CD1c-positive myeloid dendritic cell (primary cell): ENCODE data around the gene CUBN.
"Not testable (repeated sequence)": the region's sequence is repeated elsewhere in the genome, so short reads cannot be mapped to it uniquely, and the experiment has no call there.

Experiments used
- DNase-seq: peaks from one replicate; pipeline ENCODE4 v3.0.0-alpha.2; 2016; ENCODE audit errors: extremely low spot score

CUBN gene

DNA sequence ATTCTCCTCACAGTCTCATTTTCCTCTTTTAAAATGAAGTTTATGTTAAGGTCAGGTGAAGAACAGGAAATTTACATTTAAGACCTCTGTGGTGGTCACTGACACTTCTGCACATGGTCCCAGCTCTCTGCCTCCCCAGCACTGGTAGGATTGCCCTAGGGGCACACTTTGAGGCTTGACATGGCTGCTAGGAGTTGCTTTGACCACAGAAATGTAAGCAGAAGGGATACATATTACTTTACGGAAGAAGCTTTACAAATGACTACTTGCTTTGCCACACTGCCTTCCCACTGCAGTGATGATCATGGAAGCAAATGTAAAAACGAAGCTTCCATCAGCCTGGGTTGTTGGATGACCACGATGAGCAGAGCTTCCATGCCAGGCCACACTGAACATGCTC is 259.3 kb downstream of the CUBN start:
- no peak for DNase-seq

DNA sequence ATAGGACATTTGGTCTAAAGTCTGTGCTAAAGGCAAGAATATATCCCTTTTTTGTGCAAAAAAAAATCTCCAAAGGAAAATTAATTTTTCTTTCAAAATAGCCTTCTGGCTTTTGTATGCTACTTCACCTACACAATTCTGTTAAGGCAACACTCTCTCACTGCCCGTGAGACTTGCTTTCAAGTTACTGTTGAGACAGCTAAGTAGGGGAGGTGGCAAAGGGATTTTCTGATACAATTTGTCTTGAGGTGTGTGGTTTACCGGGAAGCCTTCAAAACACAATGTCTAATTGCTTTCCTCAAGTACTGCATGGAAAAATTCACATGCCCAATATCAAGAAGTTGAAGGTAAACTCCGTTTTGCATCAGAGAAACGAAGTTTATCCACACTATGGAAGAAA is 261.6 kb downstream of the CUBN start:
- DNase-seq, result no peak

DNA sequence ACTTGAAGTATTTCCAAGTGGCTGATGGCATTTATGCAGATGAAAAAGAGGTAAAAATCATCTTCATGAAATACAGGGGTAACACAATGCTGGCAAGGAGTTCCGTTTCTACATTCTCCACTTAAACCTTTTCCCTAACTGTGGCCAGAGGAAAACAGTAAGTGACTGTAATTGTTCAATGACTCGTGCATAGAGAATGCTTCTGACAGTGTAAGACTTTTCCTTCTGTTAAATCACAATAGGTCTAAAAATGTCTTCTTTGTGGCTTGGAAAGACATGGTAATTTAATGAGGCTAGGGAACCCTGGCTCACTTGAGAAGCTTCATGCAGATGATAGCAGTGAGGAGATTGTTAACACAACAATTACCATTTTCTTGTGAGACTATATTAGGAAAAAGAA is 262.1 kb downstream of the CUBN start:
- no peak for DNase-seq

DNA sequence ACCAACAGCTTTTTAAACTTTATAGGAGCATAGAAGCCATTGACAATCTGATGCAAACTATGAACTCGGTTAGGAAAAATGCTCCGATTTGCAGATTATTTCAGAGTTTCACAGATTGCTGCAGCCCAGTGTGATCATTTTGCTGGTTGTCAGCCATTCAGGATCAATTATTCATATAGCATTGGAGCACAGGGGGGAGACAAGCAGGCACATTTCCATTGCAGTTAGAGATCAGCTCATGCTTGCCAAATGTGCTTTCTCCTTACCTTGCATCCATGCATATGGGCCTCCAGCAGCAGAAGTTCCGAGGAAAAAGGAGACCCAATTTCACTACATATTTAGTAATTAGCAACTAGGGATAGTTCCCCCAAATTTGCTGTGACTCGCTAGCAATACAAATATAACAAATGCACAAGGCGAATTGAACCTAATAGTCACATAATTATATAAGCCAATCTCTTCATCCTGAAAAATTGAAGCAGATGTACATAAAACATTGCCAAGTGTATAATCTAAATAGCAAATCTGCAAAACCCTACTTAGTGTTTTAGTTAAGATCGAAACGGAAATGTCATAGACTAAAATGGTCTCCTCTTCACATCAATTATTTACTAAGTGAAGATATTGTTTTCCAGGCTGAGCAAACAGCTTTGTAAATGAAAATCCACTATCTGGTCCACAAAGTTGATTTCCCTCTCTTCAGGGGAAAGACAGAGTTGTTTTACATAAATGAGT is 262.9 kb downstream of the CUBN start:
- DNase-seq, result no peak

DNA sequence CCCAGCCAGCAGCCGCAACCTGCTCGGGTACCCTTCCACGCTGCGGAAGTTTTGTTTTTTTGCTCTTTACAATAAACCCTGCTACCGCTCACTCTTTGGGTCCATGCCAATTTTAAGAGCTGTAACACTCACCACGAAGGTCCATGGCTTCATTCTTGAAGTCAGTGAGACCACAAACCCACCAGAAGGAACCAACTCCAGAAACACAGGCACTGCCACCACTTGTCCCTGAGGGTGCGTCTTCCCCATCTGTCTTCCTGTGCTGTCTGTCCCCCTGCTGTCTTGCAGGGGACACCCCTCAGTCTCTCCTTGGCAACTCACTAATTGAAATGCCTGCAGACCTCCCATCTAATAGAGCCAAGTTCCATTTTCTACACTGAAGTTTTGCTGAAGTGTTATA is 263.8 kb downstream of the CUBN start:
- no peak for DNase-seq

DNA sequence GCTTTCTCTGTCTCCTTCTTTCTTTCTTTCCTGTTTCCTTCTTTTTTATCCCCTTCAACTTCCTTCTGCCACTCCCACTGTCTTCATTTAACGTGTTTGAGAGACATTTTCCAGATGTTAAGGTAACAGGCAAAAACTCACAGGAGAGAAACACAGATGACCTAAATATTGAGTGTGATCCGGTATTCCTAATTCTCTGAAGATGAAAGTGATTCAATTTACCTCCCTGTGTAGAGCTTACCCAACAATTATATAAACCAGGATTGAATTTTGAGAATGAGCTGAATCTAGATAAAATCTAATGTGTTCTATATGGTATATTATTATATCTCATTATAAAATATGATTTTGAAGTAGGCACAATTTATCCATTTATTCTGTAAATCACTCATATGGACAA is 265.8 kb downstream of the CUBN start:
- no peak for DNase-seq

DNA sequence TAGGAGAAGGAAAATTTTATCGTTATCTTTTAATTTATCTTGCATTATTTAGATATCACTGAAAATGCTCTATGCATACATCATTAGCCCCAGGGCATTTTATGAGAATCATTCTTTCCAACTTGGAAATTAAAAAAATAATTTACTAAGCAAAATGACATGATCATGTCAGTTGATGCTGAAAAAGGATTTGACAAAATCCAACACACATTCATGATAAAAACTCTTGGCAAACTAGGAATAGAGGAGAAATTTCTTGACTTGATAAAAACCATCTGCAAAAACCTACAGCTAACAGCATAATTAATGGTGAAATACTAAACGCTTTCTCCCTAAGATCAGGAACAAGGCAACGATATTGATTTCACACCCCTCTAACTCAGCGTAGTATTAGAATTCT is 272.2 kb downstream of the CUBN start:
- no peak for DNase-seq

DNA sequence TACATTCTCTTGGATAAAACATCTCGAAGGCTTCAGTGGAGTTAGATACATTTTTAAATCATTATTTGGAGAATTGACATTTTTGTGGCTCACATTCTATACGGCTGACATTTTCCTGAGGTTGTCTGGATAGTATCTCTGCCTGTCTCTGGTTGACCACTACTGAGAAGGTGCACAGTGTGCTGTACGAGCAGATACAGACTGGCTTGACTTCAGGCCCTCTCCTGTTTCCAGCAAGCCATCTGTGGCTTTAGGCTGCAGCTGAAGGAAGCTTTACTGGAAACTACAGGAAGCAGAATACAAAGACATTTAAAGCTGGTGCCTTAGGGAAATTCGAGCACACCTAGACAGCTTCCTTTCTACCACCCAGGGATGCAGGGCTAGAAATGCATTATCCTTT is 273.0 kb downstream of the CUBN start:
- DNase-seq, result no peak

DNA sequence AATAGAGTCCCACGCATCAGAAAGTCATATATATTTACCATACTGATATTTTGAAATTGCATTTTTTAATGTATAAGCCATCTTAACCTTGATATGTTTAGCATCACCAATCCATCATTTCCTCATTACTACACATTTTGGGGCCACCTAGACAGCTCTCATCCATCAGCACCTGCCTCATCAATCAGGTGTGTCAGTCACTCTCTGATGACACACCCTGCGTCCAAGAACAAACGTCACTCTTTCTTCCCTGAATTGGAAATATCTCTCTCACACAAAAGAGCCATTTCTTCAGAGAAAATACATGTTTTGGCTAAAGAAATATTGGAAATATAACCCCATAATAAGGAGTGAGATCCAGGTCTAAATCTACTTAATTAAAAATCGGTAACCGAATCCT is 273.5 kb downstream of the CUBN start:
- no peak for DNase-seq

DNA sequence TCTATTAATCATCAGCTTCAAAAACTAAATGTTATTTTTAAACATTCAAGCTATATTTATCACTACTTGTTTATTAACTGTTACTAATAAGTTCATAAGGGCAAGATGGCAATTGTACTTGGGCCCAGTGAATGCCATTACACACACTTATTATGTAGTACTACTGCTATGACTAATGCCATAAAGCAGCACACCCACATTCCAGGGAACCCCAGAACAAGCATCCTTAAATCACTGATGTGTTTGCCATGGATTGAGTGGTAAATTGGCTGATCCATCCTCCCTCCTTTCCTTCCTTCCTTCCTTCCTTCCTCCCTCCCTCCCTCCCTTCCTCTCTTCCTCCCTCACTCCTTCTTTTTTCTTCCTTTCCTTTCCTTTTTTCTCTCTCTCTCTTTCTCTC is 275.0 kb downstream of the CUBN start:
- DNase-seq, result peak; percentile 16

DNA sequence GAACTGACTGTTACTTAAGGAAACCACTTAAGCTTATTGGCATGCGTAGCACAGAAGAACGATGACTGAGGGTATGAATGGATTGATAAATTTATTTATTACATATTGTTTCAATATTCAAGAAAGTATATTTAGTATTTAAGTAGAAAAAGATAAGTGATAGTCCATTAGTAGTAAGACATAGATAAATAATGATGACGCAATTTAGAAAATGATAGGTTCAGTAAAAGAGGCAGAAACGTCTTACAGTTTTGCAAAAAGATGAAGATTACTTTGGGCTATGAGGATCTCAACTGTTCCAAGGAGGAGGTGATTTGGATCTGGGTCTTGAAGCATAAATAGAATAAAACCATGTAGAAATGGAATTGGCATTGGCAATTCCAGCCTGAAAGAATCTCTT is 275.8 kb downstream of the CUBN start:
- DNase-seq, result no peak

DNA sequence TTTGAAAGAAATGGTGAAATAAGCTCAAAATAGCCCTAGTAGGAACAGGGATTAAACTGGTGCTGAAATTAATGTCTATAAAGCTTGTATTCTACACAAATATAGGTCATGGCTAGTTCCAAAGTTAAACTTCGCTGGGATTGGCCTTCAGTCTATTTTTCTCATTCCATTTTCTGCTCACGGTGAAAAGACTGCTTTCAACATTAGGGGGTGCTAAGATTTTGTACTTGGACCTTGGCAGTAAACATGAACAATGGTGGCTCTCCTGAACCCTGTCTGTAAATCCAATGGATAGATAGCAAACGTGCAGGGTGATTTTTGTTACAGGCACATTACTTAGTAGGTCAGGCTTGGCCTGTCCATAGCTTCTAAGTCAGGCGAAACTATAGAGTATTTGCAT is 276.4 kb downstream of the CUBN start:
- no peak for DNase-seq

DNA sequence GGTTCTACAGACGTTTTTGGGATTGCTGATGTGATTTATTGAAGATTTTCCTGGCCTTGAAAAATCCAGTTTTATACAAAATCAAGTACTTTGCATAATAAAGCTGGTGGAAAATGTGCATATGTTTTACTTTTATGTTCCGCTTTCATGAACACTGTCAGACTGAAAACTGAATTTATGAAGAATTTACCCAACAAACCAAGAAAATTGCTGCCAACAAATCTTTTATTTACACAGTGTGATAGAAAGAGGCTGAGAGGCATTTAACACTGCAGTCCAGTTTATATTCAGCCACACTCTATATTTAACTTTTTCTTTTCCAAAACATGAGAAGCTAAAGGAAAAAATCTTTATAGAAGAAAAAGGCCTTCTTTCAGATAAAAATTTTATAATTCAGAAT is 277.0 kb downstream of the CUBN start:
- no peak for DNase-seq

DNA sequence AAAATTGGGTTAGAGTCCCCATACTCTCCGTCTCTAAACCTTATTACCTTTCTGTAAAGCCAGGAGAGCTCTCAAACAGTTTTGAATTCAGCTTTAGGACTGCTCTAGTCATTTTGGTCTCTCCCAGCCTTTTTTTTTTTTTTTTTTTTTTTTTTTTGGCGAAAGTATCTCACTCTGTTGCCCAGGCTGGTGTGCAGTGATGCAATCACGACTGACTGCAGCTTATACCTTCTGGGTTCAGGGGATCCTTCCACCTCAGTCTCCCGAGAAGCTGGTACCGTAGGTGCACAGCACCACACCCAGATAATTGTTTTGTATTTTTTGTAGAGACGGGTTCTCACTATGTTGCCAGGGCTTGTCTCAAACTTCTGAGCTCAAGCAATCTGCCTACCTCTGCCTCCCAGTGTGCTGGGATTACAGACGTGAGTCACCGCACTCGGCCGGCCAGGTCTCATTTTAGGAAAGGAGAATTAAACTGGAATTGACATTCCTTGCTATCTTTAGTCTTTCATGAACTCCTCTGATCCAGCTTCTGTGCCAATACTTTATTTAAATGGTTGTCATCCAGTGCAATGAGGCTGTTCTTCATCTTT is 281.0 kb downstream of the CUBN start:
- DNase-seq, result no peak

DNA sequence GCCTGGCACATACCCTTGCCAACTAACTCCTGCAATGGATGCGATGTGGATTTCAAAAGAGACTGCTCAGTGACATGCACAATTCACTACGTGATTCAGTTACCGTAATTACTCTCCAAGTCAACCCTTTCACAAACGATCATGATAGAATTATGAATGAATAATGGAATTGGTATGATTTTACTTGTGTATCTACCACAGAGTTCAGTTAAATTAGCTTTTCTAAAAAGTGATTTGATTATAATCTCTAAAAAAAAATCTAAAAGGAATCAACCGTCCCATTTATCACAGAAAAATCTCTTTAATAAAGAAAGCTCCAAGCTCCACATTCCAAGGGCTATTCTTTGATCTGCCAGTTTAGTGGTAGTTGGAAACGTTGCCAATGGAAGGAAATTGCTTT is 282.0 kb downstream of the CUBN start:
- no peak for DNase-seq

DNA sequence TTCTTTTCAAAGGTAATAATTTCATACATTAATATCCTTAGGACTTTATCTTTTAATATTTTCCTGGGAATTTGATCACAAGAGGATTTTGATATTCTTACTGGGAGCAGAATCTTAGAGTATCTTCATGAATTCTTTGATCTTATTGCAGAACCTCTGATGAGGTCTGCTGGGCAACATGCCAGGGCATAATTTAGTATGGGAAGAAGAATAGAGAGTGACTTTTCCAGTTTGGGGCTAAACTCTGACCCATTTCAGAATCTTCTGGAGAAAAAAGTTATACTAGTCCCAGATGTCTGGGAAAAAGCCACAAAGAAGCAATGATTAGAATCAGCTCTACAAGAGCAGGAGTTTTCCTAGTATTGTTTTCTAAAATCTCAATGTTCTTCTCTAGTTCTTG is 284.4 kb downstream of the CUBN start:
- DNase-seq, result no peak

DNA sequence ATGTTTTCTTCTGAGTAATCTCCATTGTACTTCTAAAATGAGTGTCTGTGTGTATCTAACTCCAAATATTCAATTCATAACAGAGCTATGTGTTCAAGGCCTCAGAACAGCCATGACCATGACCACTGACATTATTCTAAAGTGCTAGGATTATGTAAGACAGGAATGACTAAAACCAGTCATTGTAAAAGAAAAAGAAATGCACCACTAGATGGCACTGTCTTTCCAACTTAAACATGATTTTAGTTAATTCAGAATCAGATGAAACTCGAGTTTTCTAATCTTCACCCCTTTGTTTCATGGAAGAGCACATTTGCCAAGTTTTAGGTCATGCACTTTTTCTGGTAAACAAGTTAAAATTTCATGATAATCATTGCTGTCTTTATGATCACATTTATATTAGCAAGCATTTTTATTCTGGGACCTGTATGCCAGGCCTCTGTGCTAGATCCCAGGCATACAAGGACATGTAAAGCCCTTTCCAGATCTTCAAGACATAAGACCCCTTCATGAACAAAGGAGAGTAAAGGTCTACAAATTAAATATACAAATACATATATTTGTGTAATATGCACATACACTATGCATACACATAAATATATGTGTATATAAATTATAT is 286.2 kb downstream of the CUBN start:
- DNase-seq, result peak; percentile 91

DNA sequence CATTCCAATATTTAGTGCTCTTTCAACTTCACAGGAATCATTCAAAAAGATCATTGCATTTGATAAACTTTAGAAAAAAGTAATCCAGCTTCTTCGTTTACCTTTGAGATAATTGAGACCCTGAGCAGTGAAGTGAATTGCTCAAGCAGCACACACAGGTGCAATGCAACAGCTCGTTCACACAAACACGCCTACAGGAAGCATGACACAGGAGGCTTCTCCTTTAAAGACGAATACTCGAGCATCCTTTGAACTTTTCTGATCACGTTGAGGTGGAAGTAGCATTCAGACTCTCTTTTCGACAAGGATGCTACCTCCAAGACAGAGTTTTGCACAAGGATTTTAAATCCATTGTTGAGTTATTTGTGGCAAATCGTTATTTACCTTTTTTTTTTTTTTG is 294.4 kb downstream of the CUBN start:
- no peak for DNase-seq

DNA sequence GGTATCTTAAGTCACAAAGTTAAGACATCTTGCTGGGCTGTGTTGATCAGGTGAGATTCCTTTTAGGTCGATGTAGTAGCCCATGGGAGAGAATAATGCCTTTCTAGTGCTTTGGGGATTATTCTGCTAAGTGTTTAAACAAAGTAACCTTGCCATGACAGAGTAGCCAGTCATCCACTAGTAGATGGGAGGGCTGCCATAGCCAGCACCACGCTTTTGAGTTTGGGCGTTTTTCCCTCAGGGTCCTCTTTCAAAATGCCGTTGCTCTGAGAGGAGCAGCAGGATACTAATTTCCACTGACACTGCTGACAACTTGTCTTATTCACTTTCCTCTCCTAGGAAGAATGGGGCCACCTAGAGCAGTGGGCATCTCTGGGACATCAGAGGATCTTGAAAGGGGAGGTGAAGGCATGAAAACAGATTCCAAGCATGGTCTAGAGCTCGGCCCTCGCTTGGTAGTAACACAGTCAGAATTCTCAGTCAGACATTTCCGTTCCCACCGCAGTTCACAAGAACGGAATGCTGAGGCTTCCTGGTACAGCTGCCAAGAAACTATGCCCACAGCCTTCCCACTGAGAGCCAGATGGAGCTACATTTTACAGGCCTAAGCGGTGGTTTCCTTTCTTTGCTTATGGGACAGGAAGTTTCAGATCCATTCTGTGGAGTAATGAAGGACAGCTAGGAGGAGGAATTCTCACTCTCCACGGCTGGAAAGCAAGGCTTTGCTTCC is 297.1 kb downstream of the CUBN start:
- no peak for DNase-seq

DNA sequence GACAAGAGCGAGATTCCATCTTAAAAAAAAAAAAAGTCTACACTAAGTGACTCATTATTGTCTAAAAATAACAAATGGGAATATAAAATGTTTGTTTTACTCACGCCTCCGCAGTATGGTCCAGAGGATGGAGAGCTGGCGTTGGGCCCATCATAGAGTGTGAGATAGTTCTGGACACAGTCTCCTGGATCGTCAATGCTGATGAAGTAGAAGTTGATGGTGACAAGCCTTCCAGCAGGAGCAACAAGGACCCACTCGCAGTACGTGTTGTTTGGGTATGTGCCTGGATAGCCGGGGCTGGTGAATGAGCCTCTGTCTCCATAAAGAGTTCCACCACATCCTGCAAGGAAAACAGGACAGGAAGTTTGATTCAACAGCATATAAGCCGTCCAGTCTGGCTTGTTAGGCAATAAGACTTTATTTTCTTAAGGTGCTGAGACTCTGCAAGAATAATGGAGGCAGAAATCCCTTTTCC is 300.9 kb downstream of the CUBN start:
- no peak for DNase-seq

DNA sequence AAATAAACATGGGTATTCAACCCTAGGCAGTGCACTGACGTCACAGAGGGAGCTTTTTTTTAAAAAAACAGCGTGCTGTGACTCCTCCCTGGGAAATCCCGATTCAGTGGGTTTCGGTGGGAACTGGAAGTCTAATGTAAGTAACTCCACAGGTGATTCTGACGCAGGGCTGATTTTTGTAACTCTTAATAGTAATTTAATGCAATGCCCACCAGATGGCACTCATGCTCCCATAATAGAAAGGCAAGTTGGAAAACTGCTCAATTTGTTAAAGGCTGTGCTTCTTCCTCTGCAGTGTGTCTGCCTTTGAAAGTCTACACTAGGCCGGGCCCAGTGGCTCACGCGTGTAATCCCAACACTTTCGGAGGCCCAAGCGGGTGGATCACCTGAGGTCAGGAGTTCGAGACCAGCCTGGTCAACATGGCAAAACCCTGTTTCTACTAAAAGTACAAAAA is 301.5 kb downstream of the CUBN start:
- peak; percentile 87 for DNase-seq

DNA sequence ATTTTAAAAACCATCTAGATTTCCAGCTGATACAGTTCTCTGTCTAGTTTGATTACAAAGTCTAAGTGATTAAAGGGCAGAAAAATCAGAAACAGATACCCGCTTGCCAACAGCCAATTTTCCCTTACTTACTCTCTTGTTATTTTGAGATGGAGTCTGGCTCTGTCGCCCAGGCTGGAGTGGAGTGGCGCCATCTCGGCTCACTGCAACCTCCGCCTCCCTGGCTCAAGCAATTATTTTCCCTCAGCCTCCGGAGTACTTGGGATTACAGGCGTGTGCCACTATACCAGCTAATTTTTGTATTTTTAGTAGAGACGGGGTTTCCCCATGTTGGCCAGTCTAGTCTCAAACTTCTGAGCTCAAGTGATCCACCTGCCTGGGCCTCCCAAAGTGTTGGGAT is 302.1 kb downstream of the CUBN start:
- not testable (repeated sequence) for DNase-seq
